Right lobe of liver (tissue), 6 donors: ENCODE results near the gene ATP13A1. TPM values are rescaled to one million over a fixed set of nuclear protein-coding genes. Genes with fewer than 3 reads are reported as not detected.

ENCODE experiments used
- ATAC-seq, 4 donors: fragments of 200-7000 bp; cut with Tn5 transposase; one replicate each; pipeline ENCODE4 v1.9.1; 2020; ENCODE audit warnings: mild to moderate bottlenecking in 4 of 4, moderate library complexity in 4 of 4
- DNase-seq, 3 donors: peaks; one replicate each; pipeline ENCODE4 v3.0.0-alpha.2; 2020
- H3K27ac ChIP-seq, 3 donors: fragments of 200-600 bp; one replicate each; pipeline ENCODE4 v1.8.0; 2022
- H3K27me3 ChIP-seq, 2 donors: fragments of 200-600 bp; one replicate each; pipeline ENCODE4 v1.8.0; 2022
- H3K36me3 ChIP-seq, 4 donors: fragments of 200-600 bp; sonication (generic) in 1 of 4; one replicate each; pipeline versions ENCODE4 v1.5.1 to v1.8.0; 2017 to 2022; ENCODE audit warnings: control low read depth in 1 of 4
- H3K4me1 ChIP-seq, 4 donors: fragments of 200-600 bp; sonication (generic) in 1 of 4; one replicate each; pipeline versions ENCODE4 v1.5.1 to v1.8.0; 2017 to 2022; ENCODE audit warnings: control low read depth in 1 of 4
- H3K4me3 ChIP-seq, 3 donors: fragments of 200-600 bp; one replicate each; pipeline ENCODE4 v1.8.0; 2022
- H3K9me3 ChIP-seq, 4 donors: fragments of 200-600 bp; sonication (generic) in 1 of 4; one replicate each; pipeline versions ENCODE4 v1.5.1 to v1.8.0; 2017 to 2022; ENCODE audit warnings: control low read depth in 1 of 4
- CTCF ChIP-seq, 4 donors: fragments of 200-600 bp in 3 of 4; fragments of 450-650 bp in 1 of 4; IDR thresholded peaks; one replicate each; pipeline versions ENCODE4 v1.5.1 to v1.8.0; 2016 to 2022; ENCODE audit warnings: antibody characterized with exemption in 4 of 4, mild to moderate bottlenecking in 2 of 4
- POLR2A ChIP-seq: fragments of 450-650 bp; IDR thresholded peaks from one replicate; pipeline ENCODE4 v1.6.1; 2017; ENCODE audit warnings: antibody characterized with exemption, mild to moderate bottlenecking
- WGBS: methylation state at CpG from one replicate; pipeline ENCODE4 v1.1.6; 2018; ENCODE audit warnings: low coverage, low lambda C conversion rate; ENCODE audit not compliant: insufficient coverage; ENCODE audit errors: missing lambda C conversion rate; 5-methylcytosine and 5-hydroxymethylcytosine counted together
- intact Hi-C, 2 donors: fragments of 100-400 bp; cut with DNase I; formaldehyde crosslinking; loops; one replicate each; pipeline versions ENCODE4 v1.11.2 to v1.14.1; 2022
- total RNA-seq, 6 experiments: library from RNA; depleted of rRNA in 2 of 6; stranded (reverse); fragments of >200 nt in 2 of 6; fragmentation: NEBNext Ultra II Directional in 3 of 6; extraction: Animal tissue kit (Norgen Biotek cat#: 25700) in 3 of 6; gene quantifications; one replicate each; pipeline versions ENCODE4 v1.1.0 to v1.2.4, GENCODE V29; 2016 to 2023
- donor health status: DM: no; HTN: yes; CAD: no.
- donor health status: DM: no; HTN: no; CAD: no.
- donor health status: DM: no; HTN: no; CAD: no.
- donor health status: DM: no; HTN: yes; CAD: no.
- donor health status: DM: no; HTN: yes; CAD: no.

Gene ATP13A1
- total RNA-seq, 6 experiments from 2014 or later = 26.3 to 159 (median 28.0) TPM

DNA sequence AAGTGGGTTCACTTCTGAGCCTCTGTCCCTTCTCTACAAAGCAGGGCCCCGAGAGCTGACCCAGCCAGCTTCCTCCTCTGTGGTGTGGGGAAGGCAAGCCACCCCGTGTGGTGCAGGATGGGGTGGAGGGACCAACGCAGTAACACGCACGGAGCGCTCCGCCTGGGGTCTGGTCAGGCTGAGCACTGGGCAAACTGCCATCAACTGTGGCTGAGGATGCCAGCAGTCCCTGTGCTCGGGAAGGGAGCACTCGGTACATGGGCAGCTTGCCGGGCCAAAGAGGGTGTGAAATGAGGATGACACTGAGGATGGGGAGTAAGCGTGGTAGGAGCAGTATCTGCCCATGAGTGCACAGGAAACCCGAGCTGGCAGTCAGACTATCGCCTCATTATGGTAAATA, 12.4 kb downstream of the ATP13A1 start:
- Histone ChIP-seq H3K27ac (no peak overlapping the region), H3K4me3 (no peak overlapping the region), H3K4me1 (no peaks in the 10 kb centered on the region), H3K9me3 (no peaks in the 10 kb centered on the region), H3K27me3 (no peaks in the 10 kb centered on the region), H3K36me3 (peaks cover 4 to 81% (median 37%) of the 10 kb centered on the region in 4 donors)
- no peak for DNase-seq
- TF ChIP-seq POLR2A (no peak), CTCF (IDR thresholded peaks at IDR 0.05) (no peak)
- intact Hi-C loops = no loop called here
- WGBS = 56% methylated on average over 7 of the region's 13 CpGs
- no peak for ATAC-seq

GRCh38 chr19:19650331-19650730, 13.1 kb downstream of the ATP13A1 start:
- Histone ChIP-seq H3K36me3 (peaks cover 3 to 81% (median 36%) of the 10 kb centered on the region in 4 donors), H3K9me3 (no peaks in the 10 kb centered on the region), H3K4me1 (no peaks in the 10 kb centered on the region), H3K27me3 (no peaks in the 10 kb centered on the region), H3K27ac (no peak overlapping the region), H3K4me3 (no peak overlapping the region)
- no peak for DNase-seq
- ATAC-seq = no peak
- TF ChIP-seq POLR2A = no peak
- TF ChIP-seq CTCF (IDR thresholded peaks at IDR 0.05) = no peak
- 100% methylated on average over 2 of the region's 9 CpGs for WGBS
- intact Hi-C loops = no loop called here

DNA sequence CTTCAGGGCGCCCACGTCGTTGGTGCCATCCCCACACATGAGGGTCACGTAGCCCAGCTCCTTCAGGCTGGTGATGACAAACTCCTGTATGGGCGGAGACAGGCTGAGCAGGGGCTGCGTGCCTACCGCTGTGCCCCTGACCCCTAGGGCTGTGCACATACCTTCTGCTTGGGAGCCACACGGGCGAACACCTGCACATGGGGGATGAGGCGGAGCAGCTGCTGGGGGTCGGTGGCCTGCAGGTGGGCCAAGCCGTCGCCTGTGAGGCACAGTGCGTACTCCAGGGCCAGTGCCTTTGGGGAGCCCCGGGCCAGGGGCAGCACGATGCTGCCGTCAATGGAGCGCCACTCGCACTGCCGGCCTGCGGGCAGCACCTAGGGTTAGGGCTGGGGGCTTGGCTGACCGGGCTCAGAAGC, 13.9 kb downstream of the ATP13A1 start:
- TF ChIP-seq CTCF (IDR thresholded peaks at IDR 0.05) (no peak), POLR2A (no peak)
- intact Hi-C loops = loop anchor here (5.0 kb wide), 1 partner anchor 117 kb away; no protein-coding TSS in a partner anchor
- DNase-seq (no peak), ATAC-seq (no peak)
- Histone ChIP-seq H3K27ac (no peak overlapping the region), H3K4me3 (no peak overlapping the region), H3K4me1 (no peaks in the 10 kb centered on the region), H3K27me3 (no peaks in the 10 kb centered on the region), H3K36me3 (peaks cover 0 to 79% (median 31%) of the 10 kb centered on the region in 4 donors), H3K9me3 (no peaks in the 10 kb centered on the region)
- WGBS = no CpG with 5 or more reads among the region's 22 CpGs

GRCh38 chr19:19649155-19649554, 14.3 kb downstream of the ATP13A1 start:
- DNase-seq (no peak), ATAC-seq (no peak)
- Histone ChIP-seq H3K27me3 (no peaks in the 10 kb centered on the region), H3K4me3 (no peak overlapping the region), H3K4me1 (no peaks in the 10 kb centered on the region), H3K27ac (no peak overlapping the region), H3K9me3 (no peaks in the 10 kb centered on the region), H3K36me3 (peaks cover 0 to 74% (median 29%) of the 10 kb centered on the region in 4 donors)
- 76% methylated on average over 3 of the region's 6 CpGs for WGBS
- TF ChIP-seq POLR2A (no peak), CTCF (IDR thresholded peaks at IDR 0.05) (no peak)
- intact Hi-C loops = loop anchor here (5.0 kb wide), 1 partner anchor 117 kb away; no protein-coding TSS in a partner anchor
